ENCODE data around the gene HOXC9.

DNA sequence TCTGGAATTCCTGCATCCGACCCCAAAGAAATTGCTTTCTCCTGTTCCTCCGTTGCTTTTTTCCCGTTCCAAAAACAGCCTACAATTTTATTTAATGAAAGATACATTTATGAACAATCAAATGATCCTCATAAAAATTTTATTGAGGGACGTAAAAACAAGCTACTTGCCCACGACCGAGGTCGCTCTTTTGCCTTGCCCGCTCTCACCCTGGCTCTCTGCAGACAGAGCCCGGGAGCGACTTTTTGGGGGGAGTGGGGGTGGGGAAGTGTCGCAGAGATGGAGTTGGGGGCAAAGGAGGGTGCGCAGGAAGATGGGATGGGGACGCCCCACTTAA lies 1.1 kb upstream of the HOXC9 start:
- TF ChIP-seq, protein P1, sequence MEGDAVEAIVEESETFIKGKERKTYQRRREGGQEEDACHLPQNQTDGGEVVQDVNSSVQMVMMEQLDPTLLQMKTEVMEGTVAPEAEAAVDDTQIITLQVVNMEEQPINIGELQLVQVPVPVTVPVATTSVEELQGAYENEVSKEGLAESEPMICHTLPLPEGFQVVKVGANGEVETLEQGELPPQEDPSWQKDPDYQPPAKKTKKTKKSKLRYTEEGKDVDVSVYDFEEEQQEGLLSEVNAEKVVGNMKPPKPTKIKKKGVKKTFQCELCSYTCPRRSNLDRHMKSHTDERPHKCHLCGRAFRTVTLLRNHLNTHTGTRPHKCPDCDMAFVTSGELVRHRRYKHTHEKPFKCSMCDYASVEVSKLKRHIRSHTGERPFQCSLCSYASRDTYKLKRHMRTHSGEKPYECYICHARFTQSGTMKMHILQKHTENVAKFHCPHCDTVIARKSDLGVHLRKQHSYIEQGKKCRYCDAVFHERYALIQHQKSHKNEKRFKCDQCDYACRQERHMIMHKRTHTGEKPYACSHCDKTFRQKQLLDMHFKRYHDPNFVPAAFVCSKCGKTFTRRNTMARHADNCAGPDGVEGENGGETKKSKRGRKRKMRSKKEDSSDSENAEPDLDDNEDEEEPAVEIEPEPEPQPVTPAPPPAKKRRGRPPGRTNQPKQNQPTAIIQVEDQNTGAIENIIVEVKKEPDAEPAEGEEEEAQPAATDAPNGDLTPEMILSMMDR (IDR thresholded peaks at IDR 0.05): no peak
- TF ChIP-seq POLR2A (IDR thresholded peaks at IDR 0.05): no peak
- no peak for TF ChIP-seq POLR2AphosphoS5 (IDR thresholded peaks at IDR 0.05)

Measured in upper lobe of left lung (tissue), 4 donors.